AG09309 (cell line): ENCODE results near the gene CTF1.

Experiments
- DNase-seq: peaks from one replicate; pipeline ENCODE4 v3.0.0-alpha.2; 2010; ENCODE audit warnings: low read depth
- H3K4me3 ChIP-seq: 2 replicates; pipeline ENCODE4 v1.5.1; 2011; ENCODE audit warnings: mild to moderate bottlenecking, low read depth, low read length, moderate library complexity; ENCODE audit not compliant: control insufficient read depth
- TF ChIP-seq, protein P1 (sequence below): IDR thresholded peaks from 2 replicates; pipeline ENCODE4 v1.5.1; 2011; ENCODE audit warnings: mild to moderate bottlenecking, low read depth, low read length, inconsistent platforms; ENCODE audit not compliant: insufficient read depth, control insufficient read depth; ENCODE audit errors: missing control alignments

Gene CTF1

DNA sequence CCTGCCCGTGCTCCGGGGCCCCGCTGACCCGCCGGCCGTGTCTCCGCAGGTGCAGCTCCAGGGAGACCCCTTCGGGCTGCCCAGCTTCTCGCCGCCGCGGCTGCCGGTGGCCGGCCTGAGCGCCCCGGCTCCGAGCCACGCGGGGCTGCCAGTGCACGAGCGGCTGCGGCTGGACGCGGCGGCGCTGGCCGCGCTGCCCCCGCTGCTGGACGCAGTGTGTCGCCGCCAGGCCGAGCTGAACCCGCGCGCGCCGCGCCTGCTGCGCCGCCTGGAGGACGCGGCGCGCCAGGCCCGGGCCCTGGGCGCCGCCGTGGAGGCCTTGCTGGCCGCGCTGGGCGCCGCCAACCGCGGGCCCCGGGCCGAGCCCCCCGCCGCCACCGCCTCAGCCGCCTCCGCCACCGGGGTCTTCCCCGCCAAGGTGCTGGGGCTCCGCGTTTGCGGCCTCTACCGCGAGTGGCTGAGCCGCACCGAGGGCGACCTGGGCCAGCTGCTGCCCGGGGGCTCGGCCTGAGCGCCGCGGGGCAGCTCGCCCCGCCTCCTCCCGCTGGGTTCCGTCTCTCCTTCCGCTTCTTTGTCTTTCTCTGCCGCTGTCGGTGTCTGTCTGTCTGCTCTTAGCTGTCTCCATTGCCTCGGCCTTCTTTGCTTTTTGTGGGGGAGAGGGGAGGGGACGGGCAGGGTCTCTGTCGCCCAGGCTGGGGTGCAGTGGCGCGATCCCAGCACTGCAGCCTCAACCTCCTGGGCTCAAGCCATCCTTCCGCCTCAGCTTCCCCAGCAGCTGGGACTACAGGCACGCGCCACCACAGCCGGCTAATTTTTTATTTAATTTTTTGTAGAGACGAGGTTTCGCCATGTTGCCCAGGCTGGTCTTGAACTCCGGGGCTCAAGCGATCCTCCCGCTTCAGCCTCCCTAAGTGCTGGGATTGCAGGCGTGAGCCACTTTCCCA lies 5.9 kb downstream of the CTF1 start:
- TF ChIP-seq, protein P1, sequence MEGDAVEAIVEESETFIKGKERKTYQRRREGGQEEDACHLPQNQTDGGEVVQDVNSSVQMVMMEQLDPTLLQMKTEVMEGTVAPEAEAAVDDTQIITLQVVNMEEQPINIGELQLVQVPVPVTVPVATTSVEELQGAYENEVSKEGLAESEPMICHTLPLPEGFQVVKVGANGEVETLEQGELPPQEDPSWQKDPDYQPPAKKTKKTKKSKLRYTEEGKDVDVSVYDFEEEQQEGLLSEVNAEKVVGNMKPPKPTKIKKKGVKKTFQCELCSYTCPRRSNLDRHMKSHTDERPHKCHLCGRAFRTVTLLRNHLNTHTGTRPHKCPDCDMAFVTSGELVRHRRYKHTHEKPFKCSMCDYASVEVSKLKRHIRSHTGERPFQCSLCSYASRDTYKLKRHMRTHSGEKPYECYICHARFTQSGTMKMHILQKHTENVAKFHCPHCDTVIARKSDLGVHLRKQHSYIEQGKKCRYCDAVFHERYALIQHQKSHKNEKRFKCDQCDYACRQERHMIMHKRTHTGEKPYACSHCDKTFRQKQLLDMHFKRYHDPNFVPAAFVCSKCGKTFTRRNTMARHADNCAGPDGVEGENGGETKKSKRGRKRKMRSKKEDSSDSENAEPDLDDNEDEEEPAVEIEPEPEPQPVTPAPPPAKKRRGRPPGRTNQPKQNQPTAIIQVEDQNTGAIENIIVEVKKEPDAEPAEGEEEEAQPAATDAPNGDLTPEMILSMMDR = peak; percentile 28
- peak overlapping the region; percentile 37 for H3K4me3 ChIP-seq
- no peak for DNase-seq

DNA sequence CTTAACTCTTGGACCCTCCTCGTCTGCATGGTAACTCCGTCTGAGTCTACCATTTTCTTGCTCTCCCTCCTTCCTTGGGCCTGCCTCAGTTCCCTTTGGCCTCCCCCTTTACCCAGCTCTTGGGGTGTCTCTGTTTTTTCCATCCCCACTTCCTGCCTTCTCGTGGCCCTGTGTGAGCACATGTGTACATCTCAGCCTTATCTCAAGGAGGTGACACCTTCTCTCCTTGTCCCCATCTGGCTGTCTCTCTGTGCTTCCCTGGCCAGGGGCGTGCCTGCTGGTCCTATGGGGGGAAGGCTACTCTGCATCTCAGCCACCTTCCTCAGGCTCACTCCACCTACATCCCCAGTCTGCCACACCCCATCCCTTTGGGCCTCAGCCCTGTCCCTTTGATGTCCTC lies 6.6 kb downstream of the CTF1 start:
- DNase-seq = no peak
- no peak overlapping the region for H3K4me3 ChIP-seq
- TF ChIP-seq, protein P1 = no peak

DNA sequence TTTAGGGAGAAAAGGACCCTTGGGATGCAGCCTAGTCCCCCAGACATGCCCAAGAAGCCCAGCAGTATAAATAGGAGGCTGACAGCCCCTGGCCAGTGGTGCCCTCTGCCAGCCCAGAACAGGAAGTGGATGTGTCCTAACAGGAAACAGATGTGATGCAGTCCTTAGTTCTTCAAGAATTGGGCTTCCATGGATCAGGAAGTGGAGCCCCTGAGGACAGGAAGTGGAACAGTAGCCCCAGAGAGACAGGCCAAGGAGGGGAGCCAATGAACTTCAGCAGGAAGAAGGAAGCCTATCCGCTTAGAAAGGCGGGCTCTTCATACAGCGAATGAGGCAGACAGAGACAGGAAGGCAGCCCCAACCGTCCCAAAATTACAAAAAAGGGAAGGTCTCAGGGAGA lies 7.2 kb downstream of the CTF1 start:
- TF ChIP-seq, protein P1 = no peak
- no peak overlapping the region for H3K4me3 ChIP-seq
- DNase-seq = no peak

DNA sequence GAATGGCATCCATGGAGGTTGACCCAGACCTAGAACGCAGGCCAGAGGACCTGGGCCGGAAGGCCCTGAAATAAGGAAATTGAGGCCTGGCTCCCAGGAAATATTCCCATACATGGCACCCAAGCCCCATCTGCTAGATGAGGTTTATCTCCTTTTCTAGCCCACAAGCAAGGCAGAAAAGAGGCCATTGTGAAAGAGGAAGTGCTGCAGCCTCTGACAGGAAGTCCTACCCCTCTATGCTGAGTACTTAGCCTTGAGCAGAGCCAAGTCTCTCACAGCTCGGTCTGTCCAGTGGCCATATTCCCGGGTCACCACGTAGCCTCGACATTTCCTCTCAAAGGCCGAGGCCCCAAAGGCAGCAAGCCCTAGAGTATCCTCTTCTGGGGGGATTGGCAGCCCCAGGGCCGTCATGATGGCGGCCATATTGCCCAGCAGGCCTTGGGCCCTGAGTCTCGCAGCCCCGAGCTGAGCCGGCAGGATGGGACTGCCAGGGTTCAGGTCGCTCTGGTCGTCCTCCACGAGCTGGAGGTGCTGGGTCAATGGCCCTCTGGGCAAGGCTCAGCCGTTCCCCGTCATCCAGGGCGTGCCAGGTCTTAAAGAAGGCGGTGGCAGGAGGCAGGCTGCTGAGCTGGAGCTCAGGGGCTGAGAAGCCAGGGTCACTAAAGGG lies 7.8 kb downstream of the CTF1 start:
- no peak for DNase-seq
- H3K4me3 ChIP-seq = no peak overlapping the region
- TF ChIP-seq, protein P1 = no peak

DNA sequence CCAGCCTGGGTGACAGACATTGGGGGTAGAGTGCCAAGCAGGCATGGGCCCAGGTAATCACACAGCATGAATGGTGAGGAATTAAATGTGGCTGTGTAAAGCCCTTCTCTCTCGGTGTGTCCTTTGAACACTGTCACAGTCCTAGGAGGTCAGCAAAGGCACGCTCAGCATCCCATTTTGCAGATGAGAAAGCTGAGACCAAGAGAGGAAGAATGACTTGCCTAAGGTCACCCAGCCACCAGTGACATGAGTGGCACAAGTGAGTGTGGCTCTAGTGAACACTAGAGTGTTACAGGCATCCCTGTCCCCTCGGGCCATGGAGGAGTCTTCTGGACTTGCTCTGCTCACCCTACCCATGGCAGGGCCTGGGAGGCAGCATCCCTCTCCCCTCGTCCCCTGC lies 10.7 kb downstream of the CTF1 start:
- no peak overlapping the region for H3K4me3 ChIP-seq
- TF ChIP-seq, protein P1 = no peak
- no peak for DNase-seq

DNA sequence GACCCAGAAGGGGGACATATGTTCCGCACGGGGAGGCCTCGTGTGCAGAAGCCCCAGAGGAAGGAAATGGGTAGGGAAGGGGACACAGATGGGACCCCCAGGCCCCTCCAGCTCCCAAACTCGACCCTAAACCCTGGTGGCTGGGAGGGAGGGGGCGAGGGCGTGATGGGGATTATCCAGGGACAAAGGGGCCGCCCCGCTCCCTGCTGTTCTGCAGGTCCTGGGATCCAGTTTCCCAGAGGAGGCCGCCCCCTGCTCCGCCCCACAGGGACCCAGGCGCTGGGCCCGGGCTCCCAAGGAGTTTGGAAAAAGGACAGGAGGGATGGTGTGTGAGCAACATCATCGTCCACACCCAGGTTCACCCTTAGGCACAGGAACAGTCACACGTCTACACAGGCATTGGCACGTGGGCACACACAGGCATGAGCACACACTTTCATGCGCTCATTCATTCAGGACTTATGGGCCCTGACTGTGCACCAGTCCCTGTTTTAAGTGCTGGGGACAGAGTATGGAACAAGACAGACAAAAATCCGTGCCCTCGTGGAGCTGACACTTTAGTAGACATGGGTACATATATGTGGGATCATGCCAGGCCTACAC lies 14.1 kb downstream of the CTF1 start:
- TF ChIP-seq, protein P1 = no peak
- DNase-seq = no peak
- H3K4me3 ChIP-seq = no peak overlapping the region
